HG02610 (cell line): ENCODE measurements around the gene OPN5.

Experiments
- ATAC-seq: cut with Tn5 transposase; IDR thresholded peaks from one replicate; pipeline ENCODE4 v1.9.1; 2021; ENCODE audit warnings: mild to moderate bottlenecking, moderate library complexity; ENCODE audit not compliant: unreplicated experiment

OPN5 gene

GRCh38 chr6:47852727-47853126, 70.9 kb downstream of the OPN5 start:
- ATAC-seq, result no peak

GRCh38 chr6:47853766-47854165, 71.9 kb downstream of the OPN5 start:
- no peak for ATAC-seq

GRCh38 chr6:47854971-47855370, 73.1 kb downstream of the OPN5 start:
- no peak for ATAC-seq

GRCh38 chr6:47859175-47859574, 77.3 kb downstream of the OPN5 start:
- ATAC-seq, result no peak

- no peak for ATAC-seq
Observed at GRCh38 chr6:47862731-47863130, 80.9 kb downstream of the OPN5 start.

- ATAC-seq, result no peak
Observed at GRCh38 chr6:47865206-47865605, 83.4 kb downstream of the OPN5 start.

- no peak for ATAC-seq
Observed at GRCh38 chr6:47875593-47875992, 93.8 kb downstream of the OPN5 start.
